GM18505 (cell line): ENCODE data around the gene KLHDC7B.
A peak's percentile ranks its signal among the peaks of the same experiment; 100 is the strongest.
"Not testable (repeated sequence)": the region's sequence is repeated elsewhere in the genome, so short reads cannot be mapped to it uniquely, and the experiment has no call there.

Source experiments
- ATAC-seq: cut with Tn5 transposase; IDR thresholded peaks from one replicate; pipeline ENCODE4 v1.9.1; 2021; ENCODE audit not compliant: unreplicated experiment
- POLR2A ChIP-seq: IDR thresholded peaks from 4 replicates; pipeline ENCODE4 v1.6.1; 2011; ENCODE audit warnings: borderline replicate concordance; ENCODE audit not compliant: insufficient read depth, insufficient read length; ENCODE audit errors: extremely low read depth

Gene KLHDC7B

GRCh38 chr22:50507421-50507990, 38.2 kb upstream of the KLHDC7B start, which contains the start of gene LMF2:
LMF2 (minus strand) TSS chr22:50507702; CDS start chr22:50507675, 27 bp downstream.
- peak; percentile 61 for TF ChIP-seq POLR2A
- peak; percentile 51 for ATAC-seq

GRCh38 chr22:50507991-50508884, 37.5 kb upstream of the KLHDC7B start, which contains the start of gene NCAPH2:
NCAPH2 (plus strand) TSS chr22:50508224; CDS start chr22:50508338, 114 bp downstream.
- peak; percentile 69 for ATAC-seq
- peak; percentile 88 for TF ChIP-seq POLR2A

GRCh38 chr22:50508897-50509296, 36.8 kb upstream of the KLHDC7B start:
- TF ChIP-seq POLR2A, result no peak
- ATAC-seq, result no peak

GRCh38 chr22:50513175-50513574, 32.5 kb upstream of the KLHDC7B start:
- TF ChIP-seq POLR2A, result no peak
- no peak for ATAC-seq

- no peak for TF ChIP-seq POLR2A
- no peak for ATAC-seq
These were observed 29.6 kb upstream of the KLHDC7B start for GRCh38 chr22:50516068-50516467.

GRCh38 chr22:50516891-50517290, 28.8 kb upstream of the KLHDC7B start:
- TF ChIP-seq POLR2A, result no peak
- ATAC-seq, result no peak

GRCh38 chr22:50517495-50518260, 28.0 kb upstream of the KLHDC7B start:
- no peak for ATAC-seq
- no peak for TF ChIP-seq POLR2A

- ATAC-seq, result no peak
- no peak for TF ChIP-seq POLR2A
These were observed 27.1 kb upstream of the KLHDC7B start for GRCh38 chr22:50518606-50519005.

DNA sequence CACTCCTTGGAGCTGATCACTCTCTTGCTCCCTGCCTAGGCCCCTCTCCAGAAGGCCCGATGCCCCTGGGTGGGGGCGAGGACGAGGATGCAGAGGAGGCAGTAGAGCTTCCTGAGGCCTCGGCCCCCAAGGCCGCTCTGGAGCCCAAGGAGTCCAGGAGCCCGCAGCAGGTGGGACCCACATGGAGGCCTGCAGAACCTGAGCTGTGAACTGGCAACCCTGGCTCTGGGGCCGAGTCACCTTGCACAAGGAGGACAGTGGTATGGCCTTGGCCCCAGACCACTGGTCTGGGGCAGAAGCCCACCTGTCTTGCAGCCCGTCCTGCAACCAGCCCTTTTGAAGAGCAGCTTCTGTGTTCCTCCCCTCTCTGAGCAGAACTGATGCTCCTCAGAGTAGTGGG, 26.5 kb upstream of the KLHDC7B start:
- TF ChIP-seq POLR2A, result no peak
- no peak for ATAC-seq

GRCh38 chr22:50520184-50520583, 25.5 kb upstream of the KLHDC7B start:
- not testable (repeated sequence) for ATAC-seq

DNA sequence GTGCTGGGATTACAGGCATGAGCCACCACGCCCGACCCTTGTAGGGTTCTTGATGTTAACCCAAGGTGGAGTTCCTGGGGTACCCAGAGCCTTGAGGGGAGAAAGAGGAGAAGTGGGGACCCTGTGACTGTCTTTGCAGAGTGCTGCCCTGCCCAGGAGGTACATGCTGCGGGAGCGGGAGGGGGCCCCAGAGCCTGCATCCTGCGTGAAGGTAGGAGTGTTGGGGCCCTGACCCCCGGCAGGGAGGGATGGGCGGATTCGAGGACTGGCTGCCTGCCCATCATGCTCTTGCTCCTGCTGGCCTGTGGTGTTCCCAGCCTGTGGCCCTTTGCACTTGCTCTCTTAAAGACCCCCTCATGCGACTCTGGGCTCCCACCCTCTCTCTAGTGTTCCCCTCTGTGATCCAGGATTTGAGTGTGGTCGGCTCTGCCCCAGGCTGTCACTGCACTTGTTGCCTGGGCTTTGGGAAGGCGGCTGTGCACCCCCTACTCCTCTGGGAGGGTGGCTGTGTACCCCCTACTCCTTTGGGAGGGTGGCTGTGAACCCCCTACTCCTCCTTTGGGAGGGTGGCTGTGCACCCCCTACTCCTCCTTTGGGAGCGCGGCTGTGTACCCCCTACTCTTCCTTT, 24.8 kb upstream of the KLHDC7B start:
- ATAC-seq, result no peak
- TF ChIP-seq POLR2A, result no peak

DNA sequence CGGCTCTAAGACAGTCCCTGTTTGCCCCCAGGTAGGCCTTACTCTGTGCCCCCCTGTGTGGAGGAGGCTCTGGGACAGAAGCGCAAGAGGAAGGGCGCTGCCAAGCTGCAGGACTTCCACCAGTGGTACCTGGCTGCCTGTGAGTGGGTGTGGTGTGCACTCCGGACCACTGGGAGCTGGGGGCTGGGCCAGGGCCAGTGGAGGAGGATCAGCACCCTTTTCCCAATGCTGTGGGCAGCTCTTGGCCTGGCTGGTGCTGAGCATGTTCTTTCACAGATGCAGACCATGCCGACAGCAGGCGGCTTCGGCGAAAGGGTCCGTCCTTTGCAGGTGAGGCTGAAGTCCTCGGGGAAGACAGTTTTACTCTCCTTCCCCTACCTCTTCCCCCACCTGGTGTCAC, 24.0 kb upstream of the KLHDC7B start:
- no peak for TF ChIP-seq POLR2A
- no peak for ATAC-seq

- no peak for TF ChIP-seq POLR2A
- ATAC-seq, result no peak
These were observed 23.4 kb upstream of the KLHDC7B start for GRCh38 chr22:50522208-50522805.
